Mesenchymal stem cell (in vitro differentiated cells and primary cell): ENCODE measurements around the gene TOPBP1.
A peak's percentile ranks its signal among the peaks of the same experiment; 100 is the strongest.

Experiments used
- DNase-seq: peaks from one replicate; pipeline ENCODE4 v3.0.0-alpha.2; 2013
- H2AFZ ChIP-seq: one replicate; pipeline ENCODE4 v1.6.1; 2013; ENCODE audit warnings: low read depth, mild to moderate bottlenecking, control low read depth, inconsistent platforms, low read length, moderate library complexity
- H2AK5ac ChIP-seq: 2 replicates; pipeline ENCODE4 v1.6.1; 2013; ENCODE audit warnings: low read length, moderate library complexity, mild to moderate bottlenecking, inconsistent platforms; ENCODE audit not compliant: severe bottlenecking
- H2BK120ac ChIP-seq: one replicate; pipeline ENCODE4 v1.6.1; 2013; ENCODE audit warnings: low read depth, mild to moderate bottlenecking, inconsistent platforms, low read length, moderate library complexity
- H2BK12ac ChIP-seq, 2 experiments: one replicate each; pipeline ENCODE4 v1.6.1; 2013; ENCODE audit warnings: inconsistent platforms in 2 of 2, low read length in 2 of 2, mild to moderate bottlenecking in 2 of 2, moderate library complexity in 2 of 2, control low read depth in 1 of 2
- H2BK15ac ChIP-seq: one replicate; pipeline ENCODE4 v1.6.1; 2013; ENCODE audit warnings: mild to moderate bottlenecking, low read depth, inconsistent platforms; ENCODE audit not compliant: poor library complexity, severe bottlenecking
- H2BK5ac ChIP-seq: 2 replicates; pipeline ENCODE4 v1.6.1; 2013; ENCODE audit warnings: low read depth, mild to moderate bottlenecking, low read length, control low read depth, inconsistent platforms; ENCODE audit not compliant: poor library complexity, severe bottlenecking
- H3K14ac ChIP-seq, 2 experiments: one replicate each; pipeline ENCODE4 v1.6.1; 2013; ENCODE audit warnings: inconsistent platforms in 2 of 2, low read length in 2 of 2, control low read depth in 1 of 2, mild to moderate bottlenecking in 1 of 2, moderate library complexity in 1 of 2
- H3K18ac ChIP-seq, 2 experiments: one replicate each; pipeline ENCODE4 v1.6.1; 2013; ENCODE audit warnings: inconsistent platforms in 2 of 2, low read length in 2 of 2, control low read depth in 1 of 2, low read depth in 1 of 2, mild to moderate bottlenecking in 1 of 2
- H3K23ac ChIP-seq, 2 experiments: one replicate each; pipeline ENCODE4 v1.6.1; 2013; ENCODE audit warnings: inconsistent platforms in 2 of 2, low read length in 2 of 2, mild to moderate bottlenecking in 2 of 2, moderate library complexity in 2 of 2, control low read depth in 1 of 2
- H3K27ac ChIP-seq: 2 replicates; pipeline ENCODE4 v1.5.1; 2013; ENCODE audit warnings: mild to moderate bottlenecking, moderate library complexity, low read length, control low read depth, inconsistent platforms; ENCODE audit not compliant: poor library complexity, severe bottlenecking
- H3K27me3 ChIP-seq, 2 experiments: 2 replicates each; pipeline versions ENCODE4 v1.6.1 to v1.7.0; 2013; ENCODE audit warnings: low read length in 2 of 2, mild to moderate bottlenecking in 2 of 2, moderate library complexity in 2 of 2, control low read depth in 1 of 2, inconsistent platforms in 1 of 2; ENCODE audit not compliant: control insufficient read depth in 1 of 2, insufficient read depth in 1 of 2
- H3K36me3 ChIP-seq, 2 experiments: 2 replicates each; pipeline versions ENCODE4 v1.6.1 to v1.7.0; 2013; ENCODE audit warnings: low read length in 2 of 2, control low read depth in 1 of 2, inconsistent platforms in 1 of 2, low read depth in 1 of 2, mild to moderate bottlenecking in 1 of 2; ENCODE audit not compliant: insufficient read depth in 2 of 2, control insufficient read depth in 1 of 2
- H3K4ac ChIP-seq, 2 experiments: one replicate each; pipeline ENCODE4 v1.6.1; 2013; ENCODE audit warnings: inconsistent platforms in 2 of 2, low read length in 2 of 2, mild to moderate bottlenecking in 2 of 2, moderate library complexity in 2 of 2, control low read depth in 1 of 2, low read depth in 1 of 2
- H3K4me1 ChIP-seq: 2 replicates; pipeline ENCODE4 v1.6.1; 2013; ENCODE audit warnings: low read depth, low read length, control low read depth; ENCODE audit not compliant: control insufficient read depth, insufficient read depth
- H3K4me2 ChIP-seq: 2 replicates; pipeline ENCODE4 v1.6.1; 2013; ENCODE audit warnings: low read length, mild to moderate bottlenecking, inconsistent platforms; ENCODE audit not compliant: poor library complexity, severe bottlenecking
- H3K4me3 ChIP-seq, 2 experiments: 2 replicates each; pipeline versions ENCODE4 v1.5.1 to v1.7.0; 2013; ENCODE audit warnings: low read length in 2 of 2, mild to moderate bottlenecking in 2 of 2, control low read depth in 1 of 2, low read depth in 1 of 2; ENCODE audit not compliant: insufficient read depth in 1 of 2
- H3K79me1 ChIP-seq: replicated peaks from 2 replicates; pipeline ENCODE4 v1.6.1; 2013; ENCODE audit warnings: mild to moderate bottlenecking, control low read depth, low read length, inconsistent platforms; ENCODE audit not compliant: poor library complexity, severe bottlenecking
- H3K9ac ChIP-seq: 2 replicates; pipeline ENCODE4 v1.7.0; 2013; ENCODE audit warnings: mild to moderate bottlenecking, low read length, moderate library complexity
- H3K9me3 ChIP-seq: 2 replicates; pipeline ENCODE4 v1.7.0; 2013; ENCODE audit warnings: mild to moderate bottlenecking, low read length; ENCODE audit not compliant: control insufficient read depth
- H4K8ac ChIP-seq: one replicate; pipeline ENCODE4 v1.6.1; 2013; ENCODE audit warnings: inconsistent platforms, mild to moderate bottlenecking, low read length, moderate library complexity
- H4K91ac ChIP-seq: one replicate; pipeline ENCODE4 v1.6.1; 2013; ENCODE audit warnings: mild to moderate bottlenecking, low read length, inconsistent platforms
- WGBS: methylation state at CpG from one replicate; pipeline ENCODE4 v1.1.7; 2013; ENCODE audit warnings: mixed read lengths; 5-methylcytosine and 5-hydroxymethylcytosine counted together

TOPBP1 gene

DNA sequence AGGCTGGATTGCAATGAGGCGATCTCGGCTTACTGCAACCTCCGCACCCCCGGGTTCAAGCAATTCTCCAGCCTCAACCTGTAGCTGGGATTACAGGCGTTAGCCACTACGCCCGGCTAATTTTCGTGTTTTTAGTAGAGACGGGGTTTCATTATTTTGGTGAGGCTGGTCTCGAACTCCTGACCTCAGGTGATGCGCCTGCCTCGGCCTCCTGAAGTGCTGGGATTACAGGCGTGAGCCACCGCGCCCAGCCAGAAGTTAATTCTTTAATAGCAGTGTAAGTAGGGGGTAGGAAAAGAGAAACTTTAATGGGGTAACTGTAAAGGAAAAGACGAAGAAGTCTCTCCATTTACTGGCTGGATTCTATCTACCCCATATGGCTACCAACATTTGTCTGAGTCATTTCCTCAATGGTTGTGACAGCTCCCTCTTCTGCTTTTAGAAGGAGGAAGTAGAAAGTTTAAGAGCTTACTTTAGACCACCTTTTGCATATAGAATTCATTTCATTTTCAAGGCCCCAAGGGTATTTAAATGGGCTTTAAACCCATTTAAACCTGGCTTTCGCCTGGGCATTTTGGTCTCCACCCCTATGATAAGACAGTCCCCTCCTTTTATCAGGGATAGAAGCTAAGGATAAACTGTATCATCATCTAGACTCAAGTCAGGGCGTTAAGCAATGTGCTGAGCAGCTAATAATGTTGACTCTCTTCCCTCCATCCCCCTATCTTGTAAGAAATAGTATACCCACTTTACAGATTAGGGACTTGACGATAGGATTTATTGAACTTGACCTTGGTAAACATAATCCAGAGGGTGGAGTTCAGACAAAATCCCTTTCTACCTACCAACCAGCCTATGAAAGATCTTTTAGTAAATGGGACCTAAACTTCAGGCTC is 89.3 kb downstream of the TOPBP1 start:
- no peaks in the 10 kb centered on the region for H3K9me3 ChIP-seq
- H3K27ac ChIP-seq: peak overlapping the region; percentile 91
- H3K23ac ChIP-seq: no peak overlapping the region
- H2AFZ ChIP-seq: no peak overlapping the region
- peak overlapping the region; percentile 84 for H4K8ac ChIP-seq
- H3K27me3 ChIP-seq: no peaks in the 10 kb centered on the region
- peaks cover 4% of the 10 kb centered on the region for H3K79me1 ChIP-seq
- H3K4me3 ChIP-seq: peak overlapping the region in 1 of 2 experiments; percentile 69
- no peak overlapping the region for H4K91ac ChIP-seq
- H3K9ac ChIP-seq: peak overlapping the region; percentile 84
- H2BK12ac ChIP-seq: peak overlapping the region; percentile 43 to 61
- H2AK5ac ChIP-seq: peak overlapping the region; percentile 45
- no peak overlapping the region for H3K4ac ChIP-seq
- 90% methylated on average over 17 of the region's 19 CpGs for whole genome bisulfite sequencing
- H3K18ac ChIP-seq: peak overlapping the region; percentile 34 to 76
- peak; percentile 66 for DNase-seq
- H2BK5ac ChIP-seq: peak overlapping the region; percentile 58
- H2BK120ac ChIP-seq: peak overlapping the region; percentile 67
- peak overlapping the region; percentile 79 for H3K4me2 ChIP-seq
- no peak overlapping the region for H2BK15ac ChIP-seq
- no peak overlapping the region for H3K14ac ChIP-seq
- peaks cover 9% of the 10 kb centered on the region for H3K4me1 ChIP-seq
- H3K36me3 ChIP-seq: peaks cover 0 to 22% of the 10 kb centered on the region in 2 experiments

DNA sequence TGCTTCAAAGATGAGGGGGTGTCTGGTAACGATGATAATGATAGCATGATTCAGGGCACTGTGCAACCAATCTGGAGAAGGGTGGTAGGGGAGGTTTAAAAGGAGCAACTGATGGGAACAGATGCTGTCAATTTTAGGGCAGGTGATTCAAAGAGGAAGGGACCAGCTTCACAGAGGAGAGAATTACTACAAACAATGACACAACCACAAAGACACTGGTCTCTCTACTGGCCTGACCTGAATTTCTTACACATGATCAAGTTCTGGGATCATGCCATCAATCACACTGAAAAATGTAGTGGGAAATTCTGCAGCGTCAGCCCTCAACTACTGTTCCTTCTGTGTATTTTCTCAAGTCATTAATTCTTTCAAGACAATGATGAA is 90.8 kb downstream of the TOPBP1 start:
- WGBS: 46% methylated on average over 1 of the region's 2 CpGs
- Histone ChIP-seq H2BK12ac (peak overlapping the region; percentile 41 to 45), H3K4me3 (no peak overlapping the region)

DNA sequence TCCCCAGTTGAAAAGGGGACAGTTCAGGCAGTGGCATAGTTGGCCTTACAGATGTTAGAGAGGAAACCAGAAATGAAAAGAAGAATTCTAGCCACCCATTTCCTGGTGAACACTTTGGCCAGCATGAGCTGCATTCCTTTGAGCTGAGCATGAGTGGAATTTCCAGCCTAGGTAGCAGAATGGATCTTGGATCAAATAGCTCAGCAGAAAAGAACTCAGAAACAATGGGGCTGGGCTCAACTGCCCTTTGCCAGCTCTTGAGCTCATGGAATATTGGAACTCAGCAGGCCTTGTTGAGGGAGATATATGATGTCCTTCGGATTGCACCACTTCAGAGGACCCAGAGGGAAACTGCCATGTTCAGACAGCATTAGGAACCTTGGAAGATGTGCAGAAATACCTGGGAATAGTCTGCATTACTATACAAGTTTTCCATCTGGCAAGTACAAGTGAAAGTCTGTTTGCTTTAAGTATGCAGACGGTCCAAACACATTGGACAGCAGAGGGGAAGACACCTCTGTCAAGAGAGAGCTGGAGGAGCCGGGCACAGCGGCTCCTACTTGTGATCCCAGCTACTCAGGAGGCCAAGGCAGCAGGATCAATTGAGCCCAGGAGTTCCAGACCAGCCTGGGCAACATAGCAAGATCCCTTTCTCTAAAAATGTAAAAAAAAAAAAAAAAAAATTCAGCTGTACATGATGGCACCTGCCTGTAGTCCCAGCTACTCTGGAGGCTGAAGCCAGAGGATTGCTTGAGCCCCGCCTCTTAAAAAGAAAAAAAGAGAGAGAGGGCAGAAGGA is 91.4 kb downstream of the TOPBP1 start:
- H4K8ac ChIP-seq: peak overlapping the region; percentile 73
- H2BK5ac ChIP-seq: peak overlapping the region; percentile 97
- H3K4me1 ChIP-seq: peaks cover 9% of the 10 kb centered on the region
- H3K27ac ChIP-seq: peak overlapping the region; percentile 100
- peak overlapping the region; percentile 21 to 47 for H3K18ac ChIP-seq
- peak overlapping the region; percentile 31 to 43 for H3K4ac ChIP-seq
- H2BK15ac ChIP-seq: no peak overlapping the region
- no peak overlapping the region for H3K14ac ChIP-seq
- 53% methylated on average over 5 of the region's 5 CpGs for WGBS
- H3K27me3 ChIP-seq: no peaks in the 10 kb centered on the region
- peak; percentile 79 for DNase-seq
- H3K79me1 ChIP-seq: peaks cover 4% of the 10 kb centered on the region
- peak overlapping the region; percentile 35 for H2BK120ac ChIP-seq
- H3K36me3 ChIP-seq: peaks cover 0 to 5% of the 10 kb centered on the region in 2 experiments
- peak overlapping the region; percentile 32 for H3K4me2 ChIP-seq
- peak overlapping the region; percentile 45 to 80 for H2BK12ac ChIP-seq
- no peaks in the 10 kb centered on the region for H3K9me3 ChIP-seq
- no peak overlapping the region for H2AFZ ChIP-seq
- H3K9ac ChIP-seq: peak overlapping the region; percentile 24
- H2AK5ac ChIP-seq: peak overlapping the region; percentile 96
- H3K23ac ChIP-seq: no peak overlapping the region
- no peak overlapping the region for H3K4me3 ChIP-seq
- H4K91ac ChIP-seq: peak overlapping the region; percentile 73

More for the DNA sequence above, 90.8 kb downstream of the TOPBP1 start:
- no peak overlapping the region for H3K9ac ChIP-seq
- no peak overlapping the region for H2BK120ac ChIP-seq
- H2AK5ac ChIP-seq: peak overlapping the region; percentile 93
- no peak overlapping the region for H2BK15ac ChIP-seq
- H3K4me1 ChIP-seq: peaks cover 9% of the 10 kb centered on the region
- peaks cover 4% of the 10 kb centered on the region for H3K79me1 ChIP-seq
- no peak overlapping the region for H3K23ac ChIP-seq
- no peaks in the 10 kb centered on the region for H3K9me3 ChIP-seq
- H4K8ac ChIP-seq: no peak overlapping the region
- no peak overlapping the region for H2AFZ ChIP-seq
- no peak overlapping the region for H3K4me2 ChIP-seq
- no peak overlapping the region for H4K91ac ChIP-seq
- no peaks in the 10 kb centered on the region for H3K27me3 ChIP-seq
- H3K14ac ChIP-seq: no peak overlapping the region
- H3K27ac ChIP-seq: peak overlapping the region; percentile 100
- peak; percentile 40 for DNase-seq
- peak overlapping the region; percentile 97 for H2BK5ac ChIP-seq
- peak overlapping the region; percentile 3 to 34 for H3K18ac ChIP-seq
- H3K36me3 ChIP-seq: peaks cover 0 to 11% of the 10 kb centered on the region in 2 experiments
- H3K4ac ChIP-seq: peak overlapping the region in 1 of 2 experiments; percentile 43
